ENCODE measurements around the gene MSLN. TPM values are rescaled to one million over a fixed set of nuclear protein-coding genes. Genes with fewer than 3 reads are reported as not detected.

Gene MSLN
- total RNA-seq, 2 donors from 2014 or later = 2.1 TPM; not detected in 1

DNA sequence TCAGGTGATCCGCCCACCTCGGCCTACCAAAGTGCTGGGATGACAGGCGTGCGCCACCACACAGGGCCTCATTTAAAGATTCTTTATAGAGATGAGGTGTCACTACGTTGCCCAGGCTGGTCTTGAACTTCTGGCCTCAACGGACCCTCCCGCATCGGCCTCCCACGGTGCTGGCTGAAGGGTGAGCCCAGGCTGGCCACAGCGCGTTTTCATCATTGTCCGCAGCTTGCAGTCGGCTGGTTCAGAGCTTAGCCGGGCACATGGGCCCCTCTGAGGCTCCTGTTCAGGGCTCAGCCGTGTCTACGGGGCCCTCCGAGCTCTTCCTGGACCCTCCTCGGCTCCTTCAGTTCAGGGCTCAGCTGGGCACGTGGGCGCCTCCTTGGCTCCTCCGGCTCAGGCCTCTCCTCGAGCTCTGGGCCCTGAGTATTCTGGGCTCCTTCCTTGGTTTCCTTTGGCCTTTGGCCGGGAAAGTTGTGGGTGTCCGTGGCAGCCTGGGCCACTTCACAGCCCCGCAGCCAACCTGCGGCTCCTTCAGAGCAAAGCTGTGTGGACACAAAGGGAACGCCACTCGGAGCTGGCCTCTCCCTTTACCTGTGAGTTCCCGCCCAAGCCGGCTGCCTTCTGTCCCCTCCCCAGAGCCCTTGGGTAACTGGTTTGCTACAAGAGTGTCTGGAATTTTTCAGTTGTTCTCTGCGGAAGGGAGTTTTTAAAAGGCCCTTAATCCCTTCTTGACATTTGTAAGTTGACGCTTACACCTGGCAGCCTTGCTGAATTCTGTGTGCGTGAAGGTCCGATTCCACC is 1.2 kb upstream of the MSLN start:
- Histone ChIP-seq H3K4me3 (no peak overlapping the region), H3K27ac (no peak overlapping the region), H3K27me3 (no peaks in the 10 kb centered on the region), H3K4me1 (no peaks in the 10 kb centered on the region), H3K36me3 (replicated peaks in 1 of 2; ENCODE audit: insufficient read depth in 1 of 2, low read depth in 2 of 2) (no peaks in the 10 kb centered on the region), H3K9me3 (no peaks in the 10 kb centered on the region)
- WGBS, 2 donors = 66 to 70% methylated on average over 29 to 34 of the region's 34 CpGs
- TF ChIP-seq, protein P1, sequence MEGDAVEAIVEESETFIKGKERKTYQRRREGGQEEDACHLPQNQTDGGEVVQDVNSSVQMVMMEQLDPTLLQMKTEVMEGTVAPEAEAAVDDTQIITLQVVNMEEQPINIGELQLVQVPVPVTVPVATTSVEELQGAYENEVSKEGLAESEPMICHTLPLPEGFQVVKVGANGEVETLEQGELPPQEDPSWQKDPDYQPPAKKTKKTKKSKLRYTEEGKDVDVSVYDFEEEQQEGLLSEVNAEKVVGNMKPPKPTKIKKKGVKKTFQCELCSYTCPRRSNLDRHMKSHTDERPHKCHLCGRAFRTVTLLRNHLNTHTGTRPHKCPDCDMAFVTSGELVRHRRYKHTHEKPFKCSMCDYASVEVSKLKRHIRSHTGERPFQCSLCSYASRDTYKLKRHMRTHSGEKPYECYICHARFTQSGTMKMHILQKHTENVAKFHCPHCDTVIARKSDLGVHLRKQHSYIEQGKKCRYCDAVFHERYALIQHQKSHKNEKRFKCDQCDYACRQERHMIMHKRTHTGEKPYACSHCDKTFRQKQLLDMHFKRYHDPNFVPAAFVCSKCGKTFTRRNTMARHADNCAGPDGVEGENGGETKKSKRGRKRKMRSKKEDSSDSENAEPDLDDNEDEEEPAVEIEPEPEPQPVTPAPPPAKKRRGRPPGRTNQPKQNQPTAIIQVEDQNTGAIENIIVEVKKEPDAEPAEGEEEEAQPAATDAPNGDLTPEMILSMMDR (IDR thresholded peaks at IDR 0.05) = no peak
- no peak for TF ChIP-seq POLR2A (IDR thresholded peaks at IDR 0.05)
- DNase-seq = no peak
- ATAC-seq = no peak
- intact Hi-C loops (cut with DNase I) = no loop called here

DNA sequence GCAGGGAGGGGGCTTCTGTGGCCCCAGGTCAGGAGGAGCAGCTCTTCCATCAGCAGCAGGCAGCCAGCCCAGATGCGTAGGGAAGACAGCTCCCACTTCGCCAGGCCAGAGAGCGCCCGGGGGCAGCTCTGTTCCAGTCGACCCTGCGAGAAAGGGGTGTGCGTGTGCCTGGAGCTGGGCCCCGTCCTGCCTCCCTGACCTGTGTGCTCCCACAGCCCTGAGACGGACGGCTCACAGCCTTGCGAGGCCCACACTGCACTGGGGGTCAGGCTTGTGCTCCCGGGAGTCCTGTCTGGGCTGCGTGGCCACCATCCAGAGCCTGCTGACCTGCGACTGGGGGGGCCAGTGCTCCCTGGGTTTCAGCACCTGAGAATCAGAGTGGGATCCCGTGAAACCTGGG is 469 bp upstream of the MSLN start:
- Histone ChIP-seq H3K36me3 (replicated peaks in 1 of 2; ENCODE audit: insufficient read depth in 1 of 2, low read depth in 2 of 2) (no peaks in the 10 kb centered on the region), H3K9me3 (no peaks in the 10 kb centered on the region), H3K4me3 (no peak overlapping the region), H3K4me1 (no peaks in the 10 kb centered on the region), H3K27ac (no peak overlapping the region), H3K27me3 (no peaks in the 10 kb centered on the region)
- 59% methylated on average over 9 of the region's 15 CpGs; no CpG with 5 or more reads in 1 of the 2 donors for WGBS, 2 donors
- TF ChIP-seq POLR2A (IDR thresholded peaks at IDR 0.05) = no peak
- TF ChIP-seq, protein P1 (IDR thresholded peaks at IDR 0.05) = no peak
- intact Hi-C loops (cut with DNase I) = no loop called here
- ATAC-seq (no peak), DNase-seq (no peak)

DNA sequence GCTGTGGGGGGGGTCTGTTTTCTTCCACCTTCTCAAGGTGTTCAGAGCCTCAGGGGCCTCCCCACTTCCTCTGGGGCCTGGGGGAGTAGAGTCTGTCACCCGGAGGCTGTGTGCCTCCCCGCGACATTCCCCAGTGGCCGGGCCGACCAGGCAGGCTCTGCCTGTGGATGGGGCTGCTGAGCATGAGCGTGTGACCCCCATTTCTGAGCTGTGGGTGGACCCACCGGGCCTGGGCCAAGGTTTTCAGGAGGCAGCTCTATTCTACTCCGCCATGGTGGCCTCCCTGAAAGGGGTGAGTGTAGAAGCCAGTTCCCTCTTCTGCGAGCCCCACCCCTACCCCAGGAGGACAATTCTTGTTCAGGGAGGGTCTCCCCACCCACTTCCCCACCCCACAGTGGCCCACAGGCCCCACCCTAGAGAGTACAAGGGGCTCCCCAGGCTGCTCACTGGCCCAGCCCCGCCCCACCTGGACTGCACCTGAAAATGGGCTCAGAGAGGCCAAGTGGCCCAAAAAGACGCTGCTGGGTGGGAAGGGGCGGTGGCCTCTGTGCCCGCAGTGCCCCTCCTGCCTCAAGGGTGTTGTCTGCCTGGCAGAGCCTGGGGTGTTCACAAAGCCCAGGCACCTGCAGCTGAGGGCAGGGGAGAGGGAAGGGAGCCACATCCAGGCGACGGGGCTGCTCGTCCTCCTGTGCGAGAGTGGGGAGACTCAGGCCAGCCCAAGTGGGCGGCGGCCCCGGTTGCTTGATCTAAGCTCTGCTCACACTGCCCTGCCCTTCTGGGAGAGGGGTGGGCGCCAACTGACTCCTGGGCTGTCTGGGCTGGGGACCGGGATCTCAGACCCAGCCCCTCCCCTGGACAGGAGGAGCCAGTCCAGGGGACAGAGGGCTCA is 1.3 kb downstream of the MSLN start:
- no peaks in the 10 kb centered on the region for H3K9me3 ChIP-seq
- no peaks in the 10 kb centered on the region for H3K4me1 ChIP-seq
- intact Hi-C loops (cut with DNase I) = no loop called here
- H3K27me3 ChIP-seq = no peaks in the 10 kb centered on the region
- DNase-seq (no peak), ATAC-seq (no peak)
- no peak overlapping the region for H3K4me3 ChIP-seq
- TF ChIP-seq, protein P1 (IDR thresholded peaks at IDR 0.05) = no peak
- TF ChIP-seq POLR2A (IDR thresholded peaks at IDR 0.05) = no peak
- no peaks in the 10 kb centered on the region for H3K36me3 ChIP-seq (replicated peaks in 1 of 2; ENCODE audit: insufficient read depth in 1 of 2, low read depth in 2 of 2)
- WGBS, 2 donors = 62 to 71% methylated on average over 2 to 21 of the region's 22 CpGs
- no peak overlapping the region for H3K27ac ChIP-seq

DNA sequence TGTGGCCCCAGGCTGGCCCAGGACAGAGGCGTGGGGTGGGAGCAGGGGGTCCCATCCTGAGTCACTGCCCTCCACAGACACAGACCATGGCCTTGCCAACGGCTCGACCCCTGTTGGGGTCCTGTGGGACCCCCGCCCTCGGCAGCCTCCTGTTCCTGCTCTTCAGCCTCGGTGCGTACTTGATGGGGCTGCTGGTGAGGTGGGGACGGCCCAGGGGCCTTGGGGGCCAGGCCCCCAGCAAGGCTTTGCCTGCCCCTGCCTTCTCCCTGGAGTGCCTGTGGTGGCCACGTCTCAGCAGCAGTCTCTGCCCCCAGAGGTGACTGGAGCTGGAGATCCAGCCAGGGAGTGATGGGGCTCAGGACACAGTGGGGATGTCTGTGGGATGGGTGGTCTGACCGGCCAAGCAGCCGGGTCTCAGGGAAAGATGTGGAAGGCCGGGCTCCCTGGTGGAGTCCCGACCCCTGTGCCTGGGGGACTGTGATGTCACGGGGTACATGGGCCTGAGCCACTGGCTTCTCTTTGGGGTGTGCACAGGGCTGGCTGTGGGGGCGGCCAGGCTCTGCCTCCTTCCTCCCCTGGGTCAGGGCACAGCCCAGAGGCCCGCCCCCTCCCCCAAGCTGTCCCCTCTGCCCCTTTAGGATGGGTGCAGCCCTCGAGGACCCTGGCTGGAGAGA is 2.2 kb downstream of the MSLN start:
- Histone ChIP-seq H3K4me1 (no peaks in the 10 kb centered on the region), H3K4me3 (no peak overlapping the region), H3K36me3 (replicated peaks in 1 of 2; ENCODE audit: insufficient read depth in 1 of 2, low read depth in 2 of 2) (no peaks in the 10 kb centered on the region), H3K27ac (no peak overlapping the region), H3K27me3 (no peaks in the 10 kb centered on the region), H3K9me3 (no peaks in the 10 kb centered on the region)
- ATAC-seq (no peak), DNase-seq (no peak)
- TF ChIP-seq, protein P1 (IDR thresholded peaks at IDR 0.05) = no peak
- no peak for TF ChIP-seq POLR2A (IDR thresholded peaks at IDR 0.05)
- intact Hi-C loops (cut with DNase I) = no loop called here
- 43 to 66% methylated on average over 4 to 16 of the region's 17 CpGs for WGBS, 2 donors
